ENCODE results near the gene LACTBL1.

DNA sequence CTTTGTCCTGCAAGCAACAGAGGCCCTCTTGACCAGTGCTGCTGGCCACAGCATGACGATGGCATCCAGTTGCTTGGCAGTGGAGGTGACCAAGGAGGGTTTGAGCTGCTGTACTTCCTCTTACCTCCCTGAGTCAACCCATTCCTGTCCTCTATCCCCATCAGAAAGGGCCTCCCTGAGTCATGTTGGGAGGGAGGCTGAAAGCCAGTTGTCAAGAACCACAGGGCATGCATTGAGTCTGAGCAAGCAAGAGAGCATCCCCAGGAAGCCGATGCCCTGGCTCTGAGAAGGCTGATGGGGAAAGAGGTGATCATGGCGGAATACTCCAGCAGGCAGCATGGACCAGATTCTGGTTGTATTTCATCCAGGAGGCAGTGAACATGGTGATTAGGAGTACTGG is 69.6 kb downstream of the LACTBL1 start:
- TF ChIP-seq ZNF274 (IDR thresholded peaks at IDR 0.05; ENCODE audit: low read depth, low read length) (no peak), SUZ12 (IDR thresholded peaks at IDR 0.05; ENCODE audit: extremely low read depth, insufficient read depth, insufficient read length) (no peak), YY1 (IDR thresholded peaks at IDR 0.05; ENCODE audit: insufficient read depth, insufficient read length) (no peak)

Measured in NT2/D1 (cell line).